ENCODE results near the gene SMAD2.

DNA sequence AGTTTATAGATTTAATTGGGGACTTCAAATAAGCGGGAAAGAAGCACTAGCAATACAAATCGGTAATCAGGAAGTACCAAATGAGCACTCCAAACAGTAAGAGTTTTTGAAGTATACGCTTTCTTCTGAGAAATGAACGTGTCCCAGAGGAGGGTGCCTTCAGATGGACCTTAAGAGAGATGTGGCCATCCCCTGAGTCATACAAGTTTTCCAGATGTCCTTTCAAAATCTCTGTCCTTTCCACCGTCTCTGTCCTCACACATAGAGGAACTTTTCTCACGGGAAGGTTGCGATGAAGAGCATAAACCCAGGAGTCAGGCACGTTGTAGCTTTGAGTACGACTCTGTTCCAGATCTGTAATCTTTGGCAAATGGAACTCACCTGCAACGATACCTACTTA lies 1.7 kb upstream of the SMAD2 start:
- TF ChIP-seq NFRKB (IDR thresholded peaks at IDR 0.05), result no peak
- no peak for TF ChIP-seq ELF4 (IDR thresholded peaks at IDR 0.05)
- no peak for TF ChIP-seq FOXM1 (IDR thresholded peaks at IDR 0.05; ENCODE audit: borderline replicate concordance)
- no peak for TF ChIP-seq TARDBP (IDR thresholded peaks at IDR 0.05)
- no peak for TF ChIP-seq SUZ12 (IDR thresholded peaks at IDR 0.05)
- no peak for TF ChIP-seq SP1 (IDR thresholded peaks at IDR 0.05)

All from HEK293T (cell line).